H9 (cell line): ENCODE measurements around the gene CACHD1. TPM values are rescaled to one million over a fixed set of nuclear protein-coding genes. Genes with fewer than 3 reads are reported as not detected.
A peak's percentile ranks its signal among the peaks of the same experiment; 100 is the strongest.

Experiments
- DNase-seq: peaks from one replicate; pipeline ENCODE4 v3.0.0-alpha.2; 2017
- H2AFZ ChIP-seq: one replicate; pipeline ENCODE4 v1.6.1; 2013; ENCODE audit warnings: mild to moderate bottlenecking, low read length, control low read depth, moderate library complexity
- H2AK5ac ChIP-seq: 2 replicates; pipeline ENCODE4 v1.6.1; 2013; ENCODE audit warnings: low read length, control low read depth, mixed read lengths; ENCODE audit not compliant: insufficient read length
- H2BK120ac ChIP-seq: one replicate; pipeline ENCODE4 v1.6.1; 2013; ENCODE audit warnings: low read depth, mild to moderate bottlenecking, low read length, control low read depth, inconsistent platforms; ENCODE audit not compliant: poor library complexity, severe bottlenecking
- H2BK12ac ChIP-seq: 2 replicates; pipeline ENCODE4 v1.6.1; 2013; ENCODE audit warnings: low read length, control low read depth, mixed read lengths, low read depth; ENCODE audit not compliant: insufficient read length
- H2BK15ac ChIP-seq: 2 replicates; pipeline ENCODE4 v1.6.1; 2013; ENCODE audit warnings: low read depth, low read length, control low read depth
- H2BK20ac ChIP-seq: one replicate; pipeline ENCODE4 v1.6.1; 2013; ENCODE audit warnings: low read depth, mild to moderate bottlenecking, low read length, control low read depth, inconsistent platforms; ENCODE audit not compliant: poor library complexity, severe bottlenecking
- H2BK5ac ChIP-seq: 2 replicates; pipeline ENCODE4 v1.6.1; 2013; ENCODE audit warnings: low read length, control low read depth, mixed read lengths; ENCODE audit not compliant: insufficient read length
- H3K14ac ChIP-seq: 2 replicates; pipeline ENCODE4 v1.6.1; 2013; ENCODE audit warnings: low read length, control low read depth; ENCODE audit not compliant: insufficient read depth
- H3K18ac ChIP-seq: 2 replicates; pipeline ENCODE4 v1.6.1; 2013; ENCODE audit warnings: low read depth, mild to moderate bottlenecking, mixed read lengths, low read length, control low read depth; ENCODE audit not compliant: insufficient read length
- H3K23ac ChIP-seq: 2 replicates; pipeline ENCODE4 v1.6.1; 2013; ENCODE audit warnings: low read length, control low read depth, mixed read lengths, low read depth; ENCODE audit not compliant: insufficient read length
- H3K23me2 ChIP-seq: 2 replicates; pipeline ENCODE4 v1.6.1; 2013; ENCODE audit warnings: low read depth, mild to moderate bottlenecking, mixed read lengths, low read length, control low read depth; ENCODE audit not compliant: insufficient read length, poor library complexity, severe bottlenecking
- H3K27ac ChIP-seq: 2 replicates; pipeline ENCODE4 v1.5.1; 2013; ENCODE audit warnings: low read length, control low read depth, mixed read lengths, low read depth; ENCODE audit not compliant: insufficient read length
- H3K27me3 ChIP-seq: 2 replicates; pipeline ENCODE4 v1.6.1; 2013; ENCODE audit warnings: low read length, control low read depth, inconsistent platforms; ENCODE audit not compliant: insufficient read depth
- H3K4ac ChIP-seq: 2 replicates; pipeline ENCODE4 v1.6.1; 2013; ENCODE audit warnings: low read depth, mild to moderate bottlenecking, control low read depth, inconsistent platforms, low read length, moderate library complexity
- H3K4me1 ChIP-seq: 2 replicates; pipeline ENCODE4 v1.6.1; 2013; ENCODE audit warnings: low read length, control low read depth, inconsistent platforms; ENCODE audit not compliant: insufficient read depth
- H3K4me2 ChIP-seq: 2 replicates; pipeline ENCODE4 v1.6.1; 2013; ENCODE audit warnings: low read length, control low read depth, mixed read lengths; ENCODE audit not compliant: insufficient read length, insufficient read depth
- H3K56ac ChIP-seq: 2 replicates; pipeline ENCODE4 v1.6.1; 2013; ENCODE audit warnings: low read depth, mild to moderate bottlenecking, mixed read lengths, low read length, control low read depth; ENCODE audit not compliant: insufficient read length
- H3K79me1 ChIP-seq: 2 replicates; pipeline ENCODE4 v1.6.1; 2013; ENCODE audit warnings: low read depth, mild to moderate bottlenecking, moderate library complexity, low read length, control low read depth, inconsistent platforms; ENCODE audit not compliant: insufficient read depth, poor library complexity, severe bottlenecking
- H3K79me2 ChIP-seq: 2 replicates; pipeline ENCODE4 v1.6.1; 2013; ENCODE audit warnings: low read length, control low read depth, inconsistent platforms; ENCODE audit not compliant: insufficient read depth
- H3K9ac ChIP-seq: 2 replicates; pipeline ENCODE4 v1.6.1; 2013; ENCODE audit warnings: low read length, control low read depth, mixed read lengths; ENCODE audit not compliant: insufficient read length; ENCODE audit errors: extremely low read depth
- H3K9me3 ChIP-seq: one replicate; pipeline ENCODE4 v1.6.1; 2013; ENCODE audit warnings: low read depth, low read length, inconsistent platforms; ENCODE audit not compliant: control insufficient read depth
- H3T11ph ChIP-seq: one replicate; pipeline ENCODE4 v1.6.1; 2013; ENCODE audit warnings: mild to moderate bottlenecking, low read length, control low read depth, inconsistent platforms
- H4K20me1 ChIP-seq: one replicate; pipeline ENCODE4 v1.6.1; 2013; ENCODE audit not compliant: control insufficient read depth, insufficient read length, insufficient read depth
- H4K5ac ChIP-seq: 2 replicates; pipeline ENCODE4 v1.6.1; 2013; ENCODE audit warnings: low read depth, mild to moderate bottlenecking, mixed read lengths, low read length, control low read depth; ENCODE audit not compliant: insufficient read length
- H4K8ac ChIP-seq: replicated peaks from 2 replicates; pipeline ENCODE4 v1.6.1; 2013; ENCODE audit warnings: low read length, control low read depth, mixed read lengths, low read depth; ENCODE audit not compliant: insufficient read length
- H4K91ac ChIP-seq: 2 replicates; pipeline ENCODE4 v1.6.1; 2013; ENCODE audit warnings: low read depth, mild to moderate bottlenecking, moderate library complexity, mixed read lengths, low read length, control low read depth; ENCODE audit not compliant: insufficient read length
- H3K27ac Mint-ChIP-seq, 3 experiments: 2 replicates in 2 of 3; 3 replicates in 1 of 3; pipeline ENCODE4 v1.8.0; 2020 to 2021; ENCODE audit warnings: mixed read lengths in 3 of 3, mild to moderate bottlenecking in 1 of 3, moderate library complexity in 1 of 3
- H3K27me3 Mint-ChIP-seq: 2 replicates; pipeline ENCODE4 v1.8.0; 2021; ENCODE audit warnings: low read depth, mild to moderate bottlenecking, moderate library complexity, mixed read lengths
- H3K36me3 Mint-ChIP-seq, 3 experiments: 2 replicates in 2 of 3; 3 replicates in 1 of 3; pipeline ENCODE4 v1.8.0; 2020 to 2021; ENCODE audit warnings: low read depth in 3 of 3, mixed read lengths in 3 of 3; ENCODE audit not compliant: insufficient read depth in 1 of 3
- H3K4me1 Mint-ChIP-seq, 2 experiments: 2 replicates each; pipeline ENCODE4 v1.8.0; 2020; ENCODE audit warnings: mixed read lengths in 2 of 2
- H3K4me3 Mint-ChIP-seq, 2 experiments: 2 replicates in 1 of 2; 3 replicates in 1 of 2; pipeline ENCODE4 v1.8.0; 2020 to 2021; ENCODE audit warnings: mild to moderate bottlenecking in 2 of 2, mixed read lengths in 2 of 2, moderate library complexity in 1 of 2
- H3K9me3 Mint-ChIP-seq, 2 experiments: 2 replicates in 1 of 2; 3 replicates in 1 of 2; pipeline ENCODE4 v1.8.0; 2020; ENCODE audit warnings: mild to moderate bottlenecking in 2 of 2, mixed read lengths in 2 of 2, moderate library complexity in 1 of 2
- WGBS: extraction: QIAGEN DNeasy Blood & Tissue Kit; methylation state at CpG from one replicate; pipeline ENCODE4 v1.1.7; 2013; ENCODE audit warnings: missing lambda C conversion rate, low lambda C conversion rate, mixed read lengths; ENCODE audit not compliant: insufficient read length; ENCODE audit errors: extremely low coverage; 5-methylcytosine and 5-hydroxymethylcytosine counted together
- total RNA-seq: library from RNA; stranded (reverse); gene quantifications from 2 replicates; pipeline ENCODE4 v1.2.1, GENCODE V29; 2021
- TF ChIP-seq, protein P1 (sequence below): fragments of 200-600 bp; sonication (generic); conservative IDR thresholded peaks from 3 replicates; pipeline ENCODE4 v1.8.0; 2021; ENCODE audit warnings: antibody characterized with exemption, mild to moderate bottlenecking

CACHD1 gene
- total RNA-seq, 1 experiment from 2014 or later = 94.2 TPM

DNA sequence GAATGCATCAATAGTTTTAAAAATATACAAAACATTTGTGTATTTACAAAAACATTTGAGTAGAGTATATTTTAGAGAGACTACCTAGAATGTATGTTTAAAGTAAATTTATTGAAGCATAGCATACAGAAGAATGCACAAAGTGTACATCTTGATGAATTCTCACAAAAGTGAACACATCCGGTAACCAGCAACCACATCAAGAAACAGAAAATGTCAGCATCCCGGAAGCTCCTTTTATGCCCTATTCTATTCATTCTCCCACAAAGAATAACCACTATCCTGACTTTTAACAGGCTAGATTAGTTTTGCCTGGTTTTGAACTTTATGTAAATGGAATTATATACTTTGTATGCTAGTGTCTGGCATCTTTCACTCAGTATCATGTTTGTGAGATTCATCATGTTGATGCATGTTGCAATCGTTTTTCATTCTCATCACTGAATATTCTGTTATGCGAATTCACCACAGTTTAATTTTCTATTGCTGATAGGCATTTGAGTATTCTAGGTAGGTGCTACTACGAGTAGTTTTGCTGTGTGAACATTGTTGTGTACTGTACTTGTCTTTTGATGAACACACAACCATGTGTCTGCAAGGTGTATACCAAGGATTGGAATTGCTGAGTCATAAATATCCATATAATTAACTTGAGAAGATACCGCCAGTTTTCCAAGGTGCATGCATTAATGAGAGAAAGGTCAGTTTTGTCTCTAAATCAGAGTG is 75.4 kb downstream of the CACHD1 start:
- Histone ChIP-seq H3K79me1 (peaks cover 12% of the 10 kb centered on the region), H3K9me3 (no peaks in the 10 kb centered on the region), H2BK12ac (no peak overlapping the region), H3K18ac (no peak overlapping the region), H2AK5ac (no peak overlapping the region), H3K4me1 (peaks cover 12% of the 10 kb centered on the region; the same call in 1 of the 2 replicates), H3K4ac (no peak overlapping the region), H4K20me1 (peaks cover 2% of the 10 kb centered on the region), H3K56ac (no peak overlapping the region), H3K23ac (no peak overlapping the region), H3K4me2 (no peak overlapping the region), H3K9ac (no peak overlapping the region), H3K27me3 (no peaks in the 10 kb centered on the region), H3K27ac (no peak overlapping the region), H3K79me2 (peaks cover 16% of the 10 kb centered on the region; the same call in 1 of the 2 replicates), H3K14ac (no peak overlapping the region), H3K23me2 (no peaks in the 10 kb centered on the region), H4K91ac (no peak overlapping the region), H3T11ph (no peak overlapping the region), H2BK15ac (no peak overlapping the region), H2BK120ac (no peak overlapping the region), H4K5ac (no peak overlapping the region), H2BK5ac (no peak overlapping the region), H2AFZ (no peak overlapping the region), H2BK20ac (no peak overlapping the region), H4K8ac (no peak overlapping the region)
- Mint-ChIP-seq H3K4me1 (peaks cover 63 to 68% of the 10 kb centered on the region in 2 experiments), H3K4me3 (no peak overlapping the region), H3K9me3 (no peaks in the 10 kb centered on the region), H3K36me3 (no peaks in the 10 kb centered on the region; a peak in 1 of 7 replicates), H3K27me3 (no peaks in the 10 kb centered on the region), H3K27ac (peak overlapping the region in 1 of 3 experiments; percentile 21; a peak in 1 of 7 replicates)
- TF ChIP-seq, protein P1, sequence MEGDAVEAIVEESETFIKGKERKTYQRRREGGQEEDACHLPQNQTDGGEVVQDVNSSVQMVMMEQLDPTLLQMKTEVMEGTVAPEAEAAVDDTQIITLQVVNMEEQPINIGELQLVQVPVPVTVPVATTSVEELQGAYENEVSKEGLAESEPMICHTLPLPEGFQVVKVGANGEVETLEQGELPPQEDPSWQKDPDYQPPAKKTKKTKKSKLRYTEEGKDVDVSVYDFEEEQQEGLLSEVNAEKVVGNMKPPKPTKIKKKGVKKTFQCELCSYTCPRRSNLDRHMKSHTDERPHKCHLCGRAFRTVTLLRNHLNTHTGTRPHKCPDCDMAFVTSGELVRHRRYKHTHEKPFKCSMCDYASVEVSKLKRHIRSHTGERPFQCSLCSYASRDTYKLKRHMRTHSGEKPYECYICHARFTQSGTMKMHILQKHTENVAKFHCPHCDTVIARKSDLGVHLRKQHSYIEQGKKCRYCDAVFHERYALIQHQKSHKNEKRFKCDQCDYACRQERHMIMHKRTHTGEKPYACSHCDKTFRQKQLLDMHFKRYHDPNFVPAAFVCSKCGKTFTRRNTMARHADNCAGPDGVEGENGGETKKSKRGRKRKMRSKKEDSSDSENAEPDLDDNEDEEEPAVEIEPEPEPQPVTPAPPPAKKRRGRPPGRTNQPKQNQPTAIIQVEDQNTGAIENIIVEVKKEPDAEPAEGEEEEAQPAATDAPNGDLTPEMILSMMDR = no peak
- WGBS = no CpG with 5 or more reads among the region's 6 CpGs
- no peak for DNase-seq
